ENCODE results near the gene IFT80. TPM values are rescaled to one million over a fixed set of nuclear protein-coding genes. Genes with fewer than 3 reads are reported as not detected.

Gene IFT80
- total and polyA plus RNA-seq, 2 donors (not counting 3 experiments of a cell fraction or from before 2014, with no cell fraction given): 7.3 to 22.5 TPM

- FAIRE-seq: no peak
- Histone ChIP-seq H2AFZ (ENCODE audit: low read depth, low read length) (no peak overlapping the region), H3K4me2 (ENCODE audit: insufficient read depth, low read length) (no peak overlapping the region), H3K4me1 (ENCODE audit: control insufficient read depth, extremely low read depth, insufficient read depth, low read length) (no peaks in the 10 kb centered on the region), H3K36me3 (ENCODE audit: control insufficient read depth in 2 of 2, extremely low read depth in 1 of 2, insufficient read depth in 2 of 2, low read length in 2 of 2) (no peaks in the 10 kb centered on the region), H3K79me2 (ENCODE audit: control insufficient read depth, insufficient read depth, low read length) (no peaks in the 10 kb centered on the region), H3K9me3 (replicated peaks; ENCODE audit: control insufficient read depth, insufficient read depth, low read length) (no peaks in the 10 kb centered on the region), H3K27ac (ENCODE audit: insufficient read depth, low read depth, low read length) (no peak overlapping the region), H3K9ac (replicated peaks; ENCODE audit: extremely low read depth, insufficient read depth, low read length) (no peak overlapping the region), H3K27me3 (ENCODE audit: control insufficient read depth in 2 of 2, insufficient read depth in 2 of 2, low read length in 2 of 2) (peaks cover 3 to 11% of the 10 kb centered on the region in 2 experiments), H3K9me1 (replicated peaks; ENCODE audit: control insufficient read depth, extremely low read depth, insufficient read depth, low read length) (no peaks in the 10 kb centered on the region), H4K20me1 (replicated peaks; ENCODE audit: control insufficient read depth, extremely low read depth, insufficient read depth, low read length) (no peaks in the 10 kb centered on the region), H3K4me3 (replicated peaks in 1 of 3; ENCODE audit: insufficient read depth in 1 of 3, low read depth in 1 of 3, low read length in 3 of 3) (no peak overlapping the region)
- no TSS peak for BruUV-seq (replicated peaks)
- POLR2A ChIA-PET: no interaction called here
- dilution Hi-C loops (cut with MboI; ENCODE audit: extremely low pct_ligation_motif_present, low sequenced_read_pairs): no loop called here
- no peak for DNase-seq (ENCODE audit: low read depth, low spot score)
- intact Hi-C loops (cut with micrococcal nuclease): no loop called here
- CTCF ChIA-PET: no interaction called here
- TF ChIP-seq MAX (IDR thresholded peaks at IDR 0.05; ENCODE audit: insufficient read depth, insufficient read length): no peak
- no peak for TF ChIP-seq CTCF (IDR thresholded peaks at IDR 0.05; ENCODE audit: extremely low read depth in 1 of 2, insufficient read depth in 1 of 2, low read depth in 1 of 2, low read length in 2 of 2)
- TF ChIP-seq POLR2AphosphoS5 (IDR thresholded peaks at IDR 0.05; ENCODE audit: insufficient read depth, low read depth, low read length): no peak
- TF ChIP-seq EZH2 (IDR thresholded peaks at IDR 0.05; ENCODE audit: borderline replicate concordance, low read depth, low read length, severe bottlenecking): no peak
- TF ChIP-seq MYC (IDR thresholded peaks at IDR 0.05; ENCODE audit: low read depth, low read length): no peak
- no peak for TF ChIP-seq FOS (IDR thresholded peaks at IDR 0.05; ENCODE audit: borderline replicate concordance, insufficient read depth, low read length)
- TF ChIP-seq JUN (IDR thresholded peaks at IDR 0.05; ENCODE audit: borderline replicate concordance, insufficient read depth, insufficient read length, low read depth): no peak
Observed at GRCh38 chr3:160232014-160232413, 167.0 kb downstream of the IFT80 start.

All from endothelial cell of umbilical vein (primary cell).